Measurements from ENCODE around the gene FAM170A.

DNA sequence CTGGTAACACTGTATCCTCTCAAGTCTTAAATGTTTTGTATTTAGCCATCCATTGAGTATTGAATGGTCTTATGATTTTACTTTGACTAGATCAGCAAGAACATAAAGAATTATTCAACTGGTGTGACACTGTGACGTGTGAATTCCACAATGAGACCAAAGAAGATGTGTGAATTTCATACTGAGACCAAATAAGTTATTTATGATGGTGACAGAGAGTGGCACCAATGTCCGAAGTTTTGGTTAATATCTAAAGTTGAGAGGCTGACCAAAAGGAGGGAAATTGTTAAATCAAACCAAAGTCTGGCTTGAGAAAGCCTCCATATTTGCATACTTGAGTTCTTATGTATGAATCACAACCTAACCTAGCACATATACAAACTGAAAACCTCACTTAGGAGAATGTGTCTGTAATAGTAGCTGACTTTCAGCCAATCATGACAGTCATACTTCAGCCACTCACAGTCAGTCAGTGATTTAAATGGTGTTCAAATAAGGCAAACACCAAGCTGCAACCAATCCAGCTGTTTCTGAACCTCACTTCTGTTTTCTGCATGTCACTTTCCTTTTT, 31.5 kb upstream of the FAM170A start:
- TF ChIP-seq POLR2A (IDR thresholded peaks at IDR 0.05): no peak
- TF ChIP-seq, protein P1, sequence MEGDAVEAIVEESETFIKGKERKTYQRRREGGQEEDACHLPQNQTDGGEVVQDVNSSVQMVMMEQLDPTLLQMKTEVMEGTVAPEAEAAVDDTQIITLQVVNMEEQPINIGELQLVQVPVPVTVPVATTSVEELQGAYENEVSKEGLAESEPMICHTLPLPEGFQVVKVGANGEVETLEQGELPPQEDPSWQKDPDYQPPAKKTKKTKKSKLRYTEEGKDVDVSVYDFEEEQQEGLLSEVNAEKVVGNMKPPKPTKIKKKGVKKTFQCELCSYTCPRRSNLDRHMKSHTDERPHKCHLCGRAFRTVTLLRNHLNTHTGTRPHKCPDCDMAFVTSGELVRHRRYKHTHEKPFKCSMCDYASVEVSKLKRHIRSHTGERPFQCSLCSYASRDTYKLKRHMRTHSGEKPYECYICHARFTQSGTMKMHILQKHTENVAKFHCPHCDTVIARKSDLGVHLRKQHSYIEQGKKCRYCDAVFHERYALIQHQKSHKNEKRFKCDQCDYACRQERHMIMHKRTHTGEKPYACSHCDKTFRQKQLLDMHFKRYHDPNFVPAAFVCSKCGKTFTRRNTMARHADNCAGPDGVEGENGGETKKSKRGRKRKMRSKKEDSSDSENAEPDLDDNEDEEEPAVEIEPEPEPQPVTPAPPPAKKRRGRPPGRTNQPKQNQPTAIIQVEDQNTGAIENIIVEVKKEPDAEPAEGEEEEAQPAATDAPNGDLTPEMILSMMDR (IDR thresholded peaks at IDR 0.05): no peak

Data from lower leg skin (tissue), 3 donors.